ENCODE measurements around the gene FLVCR2. TPM values are rescaled to one million over a fixed set of nuclear protein-coding genes. Genes with fewer than 3 reads are reported as not detected.

The FLVCR2 gene
- polyA plus RNA-seq, 1 donor from 2014 or later, result 0.29 TPM

- no peak overlapping the region for H3K27ac Mint-ChIP-seq
- H3K9me3 Mint-ChIP-seq, result peaks cover 0 to 9% (median 0%) of the 10 kb centered on the region in 3 donors
- peak overlapping the region in 1 of 4 donors; percentile 14 for H3K4me3 Mint-ChIP-seq
- H3K4me1 Mint-ChIP-seq, result peaks cover 6 to 13% (median 8%) of the 10 kb centered on the region in 3 donors
- peaks cover 1% of the 10 kb centered on the region for H3K27me3 Mint-ChIP-seq
- H3K36me3 Mint-ChIP-seq, result no peaks in the 10 kb centered on the region
Observed at GRCh38 chr14:75614179-75614578, 35.8 kb downstream of the FLVCR2 start.

GRCh38 chr14:75615200-75615599, 36.8 kb downstream of the FLVCR2 start:
- peaks cover 0 to 9% (median 0%) of the 10 kb centered on the region in 3 donors for H3K9me3 Mint-ChIP-seq
- no peaks in the 10 kb centered on the region for H3K36me3 Mint-ChIP-seq
- peaks cover 1% of the 10 kb centered on the region for H3K27me3 Mint-ChIP-seq
- H3K4me1 Mint-ChIP-seq, result peaks cover 6 to 13% (median 8%) of the 10 kb centered on the region in 3 donors
- peak overlapping the region in 1 of 4 donors; percentile 3 for H3K4me3 Mint-ChIP-seq
- peak overlapping the region in 1 of 3 donors; percentile 25 for H3K27ac Mint-ChIP-seq

- no peak overlapping the region for H3K4me3 Mint-ChIP-seq
- H3K4me1 Mint-ChIP-seq, result peaks cover 8 to 12% (median 11%) of the 10 kb centered on the region in 3 donors
- H3K36me3 Mint-ChIP-seq, result no peaks in the 10 kb centered on the region
- H3K27ac Mint-ChIP-seq, result no peak overlapping the region
- peaks cover 0 to 1% (median 0%) of the 10 kb centered on the region in 3 donors for H3K9me3 Mint-ChIP-seq
- H3K27me3 Mint-ChIP-seq, result peaks cover 10% of the 10 kb centered on the region
Observed at GRCh38 chr14:75619548-75619947, 41.1 kb downstream of the FLVCR2 start.

GRCh38 chr14:75625034-75625433, 46.6 kb downstream of the FLVCR2 start:
- Mint-ChIP-seq H3K27ac (peak overlapping the region in 1 of 3 donors; percentile 43), H3K27me3 (peaks cover 21% of the 10 kb centered on the region), H3K4me1 (peaks cover 3 to 12% (median 5%) of the 10 kb centered on the region in 3 donors), H3K36me3 (peaks cover 4% of the 10 kb centered on the region), H3K4me3 (no peak overlapping the region), H3K9me3 (no peaks in the 10 kb centered on the region)

- H3K9me3 Mint-ChIP-seq, result no peaks in the 10 kb centered on the region
- peaks cover 4% of the 10 kb centered on the region for H3K36me3 Mint-ChIP-seq
- peaks cover 3 to 12% (median 5%) of the 10 kb centered on the region in 3 donors for H3K4me1 Mint-ChIP-seq
- peaks cover 21% of the 10 kb centered on the region for H3K27me3 Mint-ChIP-seq
- H3K4me3 Mint-ChIP-seq, result no peak overlapping the region
- no peak overlapping the region for H3K27ac Mint-ChIP-seq
Observed at GRCh38 chr14:75626396-75626795, 48.0 kb downstream of the FLVCR2 start.

- Mint-ChIP-seq H3K9me3 (no peaks in the 10 kb centered on the region), H3K36me3 (peaks cover 4% of the 10 kb centered on the region), H3K27ac (no peak overlapping the region), H3K4me3 (no peak overlapping the region), H3K4me1 (peaks cover 3 to 12% (median 5%) of the 10 kb centered on the region in 3 donors), H3K27me3 (peaks cover 21% of the 10 kb centered on the region)
Observed at GRCh38 chr14:75626863-75627262, 48.4 kb downstream of the FLVCR2 start.

- Mint-ChIP-seq H3K4me1 (peaks cover 3 to 12% (median 5%) of the 10 kb centered on the region in 3 donors), H3K27ac (no peak overlapping the region), H3K27me3 (peaks cover 21% of the 10 kb centered on the region), H3K9me3 (no peaks in the 10 kb centered on the region), H3K4me3 (no peak overlapping the region), H3K36me3 (peaks cover 4% of the 10 kb centered on the region)
Observed at GRCh38 chr14:75627406-75627805, 49.0 kb downstream of the FLVCR2 start.

GRCh38 chr14:75628816-75629215, 50.4 kb downstream of the FLVCR2 start:
- Mint-ChIP-seq H3K27ac (no peak overlapping the region), H3K4me1 (peaks cover 2 to 12% (median 3%) of the 10 kb centered on the region in 3 donors), H3K4me3 (peak overlapping the region in 1 of 4 donors; percentile 43), H3K27me3 (peaks cover 15% of the 10 kb centered on the region), H3K9me3 (no peaks in the 10 kb centered on the region), H3K36me3 (peaks cover 4% of the 10 kb centered on the region)

GRCh38 chr14:75630695-75631452, 52.5 kb downstream of the FLVCR2 start:
- Mint-ChIP-seq H3K36me3 (peaks cover 4% of the 10 kb centered on the region), H3K9me3 (no peaks in the 10 kb centered on the region), H3K27me3 (peaks cover 4% of the 10 kb centered on the region), H3K4me1 (no peaks in the 10 kb centered on the region), H3K4me3 (no peak overlapping the region), H3K27ac (no peak overlapping the region)

GRCh38 chr14:75631453-75631831, 53.0 kb downstream of the FLVCR2 start:
- Mint-ChIP-seq H3K36me3 (peaks cover 4% of the 10 kb centered on the region), H3K27me3 (peaks cover 3% of the 10 kb centered on the region), H3K27ac (no peak overlapping the region), H3K9me3 (no peaks in the 10 kb centered on the region), H3K4me1 (no peaks in the 10 kb centered on the region), H3K4me3 (no peak overlapping the region)

GRCh38 chr14:75634848-75635247, 56.4 kb downstream of the FLVCR2 start:
- H3K9me3 Mint-ChIP-seq, result no peaks in the 10 kb centered on the region
- H3K27ac Mint-ChIP-seq, result no peak overlapping the region
- no peaks in the 10 kb centered on the region for H3K27me3 Mint-ChIP-seq
- no peak overlapping the region for H3K4me3 Mint-ChIP-seq
- H3K36me3 Mint-ChIP-seq, result peaks cover 4% of the 10 kb centered on the region
- H3K4me1 Mint-ChIP-seq, result no peaks in the 10 kb centered on the region

GRCh38 chr14:75636100-75636692, 57.8 kb downstream of the FLVCR2 start:
- Mint-ChIP-seq H3K4me3 (no peak overlapping the region), H3K4me1 (no peaks in the 10 kb centered on the region), H3K9me3 (no peaks in the 10 kb centered on the region), H3K36me3 (peaks cover 4% of the 10 kb centered on the region), H3K27me3 (no peaks in the 10 kb centered on the region), H3K27ac (no peak overlapping the region)

GRCh38 chr14:75640876-75641275, 62.5 kb downstream of the FLVCR2 start:
- no peak overlapping the region for H3K4me3 Mint-ChIP-seq
- peaks cover 10% of the 10 kb centered on the region for H3K36me3 Mint-ChIP-seq
- H3K9me3 Mint-ChIP-seq, result no peaks in the 10 kb centered on the region
- H3K4me1 Mint-ChIP-seq, result no peaks in the 10 kb centered on the region
- H3K27ac Mint-ChIP-seq, result no peak overlapping the region
- no peaks in the 10 kb centered on the region for H3K27me3 Mint-ChIP-seq

GRCh38 chr14:75643985-75644384, 65.6 kb downstream of the FLVCR2 start:
- Mint-ChIP-seq H3K9me3 (no peaks in the 10 kb centered on the region), H3K27ac (peak overlapping the region in 1 of 3 donors; percentile 31), H3K36me3 (peaks cover 8% of the 10 kb centered on the region), H3K27me3 (no peaks in the 10 kb centered on the region), H3K4me1 (peaks cover 0 to 2% (median 0%) of the 10 kb centered on the region in 3 donors), H3K4me3 (no peak overlapping the region)

GRCh38 chr14:75645056-75645455, 66.6 kb downstream of the FLVCR2 start:
- Mint-ChIP-seq H3K36me3 (peaks cover 8% of the 10 kb centered on the region), H3K27me3 (no peaks in the 10 kb centered on the region), H3K9me3 (no peaks in the 10 kb centered on the region), H3K27ac (no peak overlapping the region), H3K4me1 (peaks cover 0 to 2% (median 0%) of the 10 kb centered on the region in 3 donors), H3K4me3 (no peak overlapping the region)

Data from IgD-negative memory B cell (primary cell).